ENCODE results near the gene ZNHIT6. TPM values are rescaled to one million over a fixed set of nuclear protein-coding genes. Genes with fewer than 3 reads are reported as not detected.
"Not testable (repeated sequence)": the region's sequence is repeated elsewhere in the genome, so short reads cannot be mapped to it uniquely, and the experiment has no call there.

Gene ZNHIT6
- total and polyA plus RNA-seq, 2 experiments from 2014 or later = 11.1 to 17.4 TPM

- no peak for TF ChIP-seq CTCF (IDR thresholded peaks at IDR 0.05; ENCODE audit: low read depth, low read length)
- DNase-seq (ENCODE audit: low read depth in 1 of 2, low spot score in 1 of 2) = no peak
- no peaks in the 10 kb centered on the region for H3K9me3 ChIP-seq (ENCODE audit: low read depth)
- H3K4me3 ChIP-seq = no peak overlapping the region
- H3K27me3 ChIP-seq = no peaks in the 10 kb centered on the region
- no peaks in the 10 kb centered on the region for H3K4me1 ChIP-seq (ENCODE audit: low read depth)
- H3K36me3 ChIP-seq = peaks cover 4% of the 10 kb centered on the region
- H3K27ac ChIP-seq = no peak overlapping the region
These were observed 52.9 kb downstream of the ZNHIT6 start for GRCh38 chr1:85655315-85655714.

- TF ChIP-seq CTCF (IDR thresholded peaks at IDR 0.05; ENCODE audit: low read depth, low read length) = no peak
These were observed 54.0 kb downstream of the ZNHIT6 start for GRCh38 chr1:85654066-85654782.

GRCh38 chr1:85652327-85652726, 55.9 kb downstream of the ZNHIT6 start:
- Histone ChIP-seq H3K4me1 (ENCODE audit: low read depth) (no peaks in the 10 kb centered on the region), H3K9me3 (ENCODE audit: low read depth) (no peaks in the 10 kb centered on the region), H3K27me3 (no peaks in the 10 kb centered on the region), H3K36me3 (peaks cover 4% of the 10 kb centered on the region), H3K27ac (no peak overlapping the region), H3K4me3 (no peak overlapping the region)
- no peak for TF ChIP-seq CTCF (IDR thresholded peaks at IDR 0.05; ENCODE audit: low read depth, low read length)
- DNase-seq (ENCODE audit: low read depth in 1 of 2, low spot score in 1 of 2) = no peak

More at GRCh38 chr1:85654066-85654782, 54.0 kb downstream of the ZNHIT6 start:
- Histone ChIP-seq H3K4me3 (no peak overlapping the region), H3K27me3 (no peaks in the 10 kb centered on the region), H3K9me3 (ENCODE audit: low read depth) (no peaks in the 10 kb centered on the region), H3K4me1 (ENCODE audit: low read depth) (no peaks in the 10 kb centered on the region), H3K36me3 (peaks cover 4% of the 10 kb centered on the region), H3K27ac (no peak overlapping the region)
- DNase-seq (ENCODE audit: low read depth in 1 of 2, low spot score in 1 of 2) = peak in 1 of 2 donors; percentile 31

GRCh38 chr1:85650645-85651044, 57.6 kb downstream of the ZNHIT6 start:
- H3K36me3 ChIP-seq = no peaks in the 10 kb centered on the region
- TF ChIP-seq CTCF (IDR thresholded peaks at IDR 0.05; ENCODE audit: low read depth, low read length) = no peak
- H3K27me3 ChIP-seq = no peaks in the 10 kb centered on the region
- no peaks in the 10 kb centered on the region for H3K9me3 ChIP-seq (ENCODE audit: low read depth)
- H3K4me1 ChIP-seq (ENCODE audit: low read depth) = no peaks in the 10 kb centered on the region
- no peak for DNase-seq (ENCODE audit: low read depth in 1 of 2, low spot score in 1 of 2)
- H3K4me3 ChIP-seq = no peak overlapping the region
- H3K27ac ChIP-seq = no peak overlapping the region

GRCh38 chr1:85649591-85649990, 58.6 kb downstream of the ZNHIT6 start:
- Histone ChIP-seq H3K27ac (no peak overlapping the region), H3K36me3 (no peaks in the 10 kb centered on the region), H3K4me3 (no peak overlapping the region), H3K4me1 (ENCODE audit: low read depth) (no peaks in the 10 kb centered on the region), H3K27me3 (no peaks in the 10 kb centered on the region), H3K9me3 (ENCODE audit: low read depth) (no peaks in the 10 kb centered on the region)
- TF ChIP-seq CTCF (IDR thresholded peaks at IDR 0.05; ENCODE audit: low read depth, low read length) = no peak
- DNase-seq (ENCODE audit: low read depth in 1 of 2, low spot score in 1 of 2) = no peak

- H3K9me3 ChIP-seq (ENCODE audit: low read depth); H3K4me1 ChIP-seq (ENCODE audit: low read depth); H3K36me3 ChIP-seq; H3K4me3 ChIP-seq; H3K27ac ChIP-seq; DNase-seq (ENCODE audit: low read depth in 1 of 2, low spot score in 1 of 2); H3K27me3 ChIP-seq: not testable (repeated sequence)
These were observed 66.4 kb downstream of the ZNHIT6 start for GRCh38 chr1:85641598-85642556.

GRCh38 chr1:85639920-85640319, 68.3 kb downstream of the ZNHIT6 start:
- H3K4me3 ChIP-seq; DNase-seq (ENCODE audit: low read depth in 1 of 2, low spot score in 1 of 2); H3K4me1 ChIP-seq (ENCODE audit: low read depth); H3K9me3 ChIP-seq (ENCODE audit: low read depth); H3K36me3 ChIP-seq; H3K27me3 ChIP-seq; H3K27ac ChIP-seq: not testable (repeated sequence)
